ENCODE results near the gene TXNDC17.

GRCh38 chr17:6651919-6652452 is 11.1 kb downstream of the TXNDC17 start:
- TF ChIP-seq CTCF (IDR thresholded peaks at IDR 0.05) = peak in 1 of 4 experiments; percentile 9
- TF ChIP-seq POLR2A (IDR thresholded peaks at IDR 0.05) = no peak

Data from uterus (tissue), 2 donors.